ENCODE data around the gene CLMP. TPM values are rescaled to one million over a fixed set of nuclear protein-coding genes. Genes with fewer than 3 reads are reported as not detected.

CLMP gene
- total RNA-seq, 2 donors from 2014 or later: 48.3 to 126 TPM

GRCh38 chr11:123217897-123218296 is 22.8 kb upstream of the CLMP start:
- Histone ChIP-seq H3K36me3 (no peaks in the 10 kb centered on the region), H3K27me3 (replicated peaks; ENCODE audit: insufficient read depth) (no peaks in the 10 kb centered on the region), H3K9me3 (peaks cover 4% of the 10 kb centered on the region), H3K4me3 (no peak overlapping the region), H3K27ac (no peak overlapping the region), H3K4me1 (ENCODE audit: control insufficient read depth in 1 of 2, low read depth in 2 of 2) (peaks cover 0 to 13% of the 10 kb centered on the region in 2 donors)
- ATAC-seq (ENCODE audit: insufficient number of reproducible peaks, low FRiP score, low read depth) (no peak), DNase-seq (ENCODE audit: low spot score) (no peak)
- TF ChIP-seq CTCF (IDR thresholded peaks at IDR 0.05): no peak

- no peak for TF ChIP-seq CTCF (IDR thresholded peaks at IDR 0.05)
- H3K36me3 ChIP-seq: no peaks in the 10 kb centered on the region
- H3K27ac ChIP-seq: no peak overlapping the region
- peaks cover 0 to 13% of the 10 kb centered on the region in 2 donors for H3K4me1 ChIP-seq (ENCODE audit: control insufficient read depth in 1 of 2, low read depth in 2 of 2)
- ATAC-seq (ENCODE audit: insufficient number of reproducible peaks, low FRiP score, low read depth) (no peak), DNase-seq (ENCODE audit: low spot score) (no peak)
- H3K4me3 ChIP-seq: no peak overlapping the region
- no peaks in the 10 kb centered on the region for H3K27me3 ChIP-seq (replicated peaks; ENCODE audit: insufficient read depth)
- no peaks in the 10 kb centered on the region for H3K9me3 ChIP-seq
Measured at GRCh38 chr11:123216249-123216648, 21.2 kb upstream of the CLMP start.

- Histone ChIP-seq H3K36me3 (no peaks in the 10 kb centered on the region), H3K27me3 (replicated peaks; ENCODE audit: insufficient read depth) (no peaks in the 10 kb centered on the region), H3K9me3 (no peaks in the 10 kb centered on the region), H3K4me1 (ENCODE audit: control insufficient read depth in 1 of 2, low read depth in 2 of 2) (peaks cover 0 to 13% of the 10 kb centered on the region in 2 donors), H3K27ac (no peak overlapping the region), H3K4me3 (no peak overlapping the region)
- TF ChIP-seq CTCF (IDR thresholded peaks at IDR 0.05): no peak
- DNase-seq (ENCODE audit: low spot score): no peak
- no peak for ATAC-seq (ENCODE audit: insufficient number of reproducible peaks, low FRiP score, low read depth)
Measured at GRCh38 chr11:123214940-123215339, 19.9 kb upstream of the CLMP start.

- ATAC-seq (ENCODE audit: insufficient number of reproducible peaks, low FRiP score, low read depth) (no peak), DNase-seq (ENCODE audit: low spot score) (no peak)
- Histone ChIP-seq H3K9me3 (no peaks in the 10 kb centered on the region), H3K27me3 (replicated peaks; ENCODE audit: insufficient read depth) (no peaks in the 10 kb centered on the region), H3K4me1 (ENCODE audit: control insufficient read depth in 1 of 2, low read depth in 2 of 2) (peaks cover 0 to 13% of the 10 kb centered on the region in 2 donors), H3K36me3 (no peaks in the 10 kb centered on the region), H3K27ac (no peak overlapping the region), H3K4me3 (no peak overlapping the region)
- no peak for TF ChIP-seq CTCF (IDR thresholded peaks at IDR 0.05)
Measured at GRCh38 chr11:123214396-123214795, 19.3 kb upstream of the CLMP start.

GRCh38 chr11:123213307-123213771 is 18.3 kb upstream of the CLMP start:
- no peak for TF ChIP-seq CTCF (IDR thresholded peaks at IDR 0.05)
- Histone ChIP-seq H3K27ac (no peak overlapping the region), H3K36me3 (no peaks in the 10 kb centered on the region), H3K9me3 (no peaks in the 10 kb centered on the region), H3K27me3 (replicated peaks; ENCODE audit: insufficient read depth) (no peaks in the 10 kb centered on the region), H3K4me3 (no peak overlapping the region), H3K4me1 (ENCODE audit: control insufficient read depth in 1 of 2, low read depth in 2 of 2) (peaks cover 0 to 6% of the 10 kb centered on the region in 2 donors)
- ATAC-seq (ENCODE audit: insufficient number of reproducible peaks, low FRiP score, low read depth): no peak
- DNase-seq (ENCODE audit: low spot score): no peak

Data from thoracic aorta (tissue), 2 donors.